ENCODE data around the gene LRP6. TPM values are rescaled to one million over a fixed set of nuclear protein-coding genes. Genes with fewer than 3 reads are reported as not detected.

LRP6 gene
- total RNA-seq, 2 experiments from 2014 or later, result 1.4 to 1.6 TPM

GRCh38 chr12:12107678-12108077 is 159.2 kb downstream of the LRP6 start:
- no peak overlapping the region for H3K27ac Mint-ChIP-seq
- CTCF ChIA-PET, result no interaction called here

GRCh38 chr12:12099102-12099501 is 167.7 kb downstream of the LRP6 start:
- POLR2A ChIA-PET, result no interaction called here
- Mint-ChIP-seq H3K4me1 (no peaks in the 10 kb centered on the region), H3K4me3 (no peak overlapping the region), H3K27me3 (no peaks in the 10 kb centered on the region), H3K27ac (no peak overlapping the region), H3K9me3 (peaks cover 2% of the 10 kb centered on the region), H3K36me3 (ENCODE audit: low read depth) (peaks cover 24% of the 10 kb centered on the region)
- no peak for DNase-seq
- CTCF ChIA-PET, result no interaction called here

More at GRCh38 chr12:12107678-12108077, 159.2 kb downstream of the LRP6 start:
- Mint-ChIP-seq H3K9me3 (peaks cover 23% of the 10 kb centered on the region), H3K4me1 (peaks cover 2% of the 10 kb centered on the region), H3K36me3 (ENCODE audit: low read depth) (peaks cover 9% of the 10 kb centered on the region), H3K4me3 (no peak overlapping the region), H3K27me3 (peaks cover 4% of the 10 kb centered on the region)
- no peak for DNase-seq
- POLR2A ChIA-PET, result no interaction called here

- ChIA-PET CTCF (no interaction called here), POLR2A (no interaction called here)
- H3K36me3 Mint-ChIP-seq (ENCODE audit: low read depth), result peaks cover 24% of the 10 kb centered on the region
- H3K27ac Mint-ChIP-seq, result no peak overlapping the region
- DNase-seq, result no peak
- no peaks in the 10 kb centered on the region for H3K4me1 Mint-ChIP-seq
- peaks cover 2% of the 10 kb centered on the region for H3K9me3 Mint-ChIP-seq
- no peaks in the 10 kb centered on the region for H3K27me3 Mint-ChIP-seq
- no peak overlapping the region for H3K4me3 Mint-ChIP-seq
Measured at GRCh38 chr12:12098691-12099015, 168.2 kb downstream of the LRP6 start.

- H3K36me3 Mint-ChIP-seq (ENCODE audit: low read depth), result peaks cover 24% of the 10 kb centered on the region
- no peak for DNase-seq
- peaks cover 2% of the 10 kb centered on the region for H3K9me3 Mint-ChIP-seq
- H3K27me3 Mint-ChIP-seq, result no peaks in the 10 kb centered on the region
- H3K27ac Mint-ChIP-seq, result no peak overlapping the region
- H3K4me3 Mint-ChIP-seq, result no peak overlapping the region
- CTCF ChIA-PET, result no interaction called here
- POLR2A ChIA-PET, result no interaction called here
- H3K4me1 Mint-ChIP-seq, result no peaks in the 10 kb centered on the region
Measured at GRCh38 chr12:12097891-12098690, 168.8 kb downstream of the LRP6 start.

- Mint-ChIP-seq H3K27ac (no peak overlapping the region), H3K36me3 (ENCODE audit: low read depth) (peaks cover 19% of the 10 kb centered on the region), H3K27me3 (no peaks in the 10 kb centered on the region), H3K9me3 (peaks cover 2% of the 10 kb centered on the region), H3K4me3 (no peak overlapping the region), H3K4me1 (no peaks in the 10 kb centered on the region)
- POLR2A ChIA-PET, result no interaction called here
- CTCF ChIA-PET, result interaction anchor here (0.6 to 1.2 kb wide), 4 partner anchors 100 to 1395 kb away, joined by 3 to 5 read pairs (median 3); no protein-coding TSS in a partner anchor
- no peak for DNase-seq
Measured at GRCh38 chr12:12095021-12095420, 171.8 kb downstream of the LRP6 start.

GRCh38 chr12:12094481-12094880 is 172.4 kb downstream of the LRP6 start:
- CTCF ChIA-PET, result interaction anchor here (0.6 to 1.2 kb wide), 4 partner anchors 99 to 1395 kb away, joined by 3 to 5 read pairs (median 3); no protein-coding TSS in a partner anchor
- Mint-ChIP-seq H3K9me3 (peaks cover 2% of the 10 kb centered on the region), H3K4me3 (no peak overlapping the region), H3K27ac (no peak overlapping the region), H3K36me3 (ENCODE audit: low read depth) (peaks cover 17% of the 10 kb centered on the region), H3K27me3 (no peaks in the 10 kb centered on the region), H3K4me1 (no peaks in the 10 kb centered on the region)
- POLR2A ChIA-PET, result no interaction called here
- DNase-seq, result no peak

- H3K9me3 Mint-ChIP-seq, result peaks cover 4% of the 10 kb centered on the region
- DNase-seq, result no peak
- H3K27ac Mint-ChIP-seq, result no peak overlapping the region
- H3K27me3 Mint-ChIP-seq, result no peaks in the 10 kb centered on the region
- CTCF ChIA-PET, result no interaction called here
- POLR2A ChIA-PET, result no interaction called here
- H3K36me3 Mint-ChIP-seq (ENCODE audit: low read depth), result peaks cover 15% of the 10 kb centered on the region
- no peak overlapping the region for H3K4me3 Mint-ChIP-seq
- no peaks in the 10 kb centered on the region for H3K4me1 Mint-ChIP-seq
Measured at GRCh38 chr12:12091977-12092663, 174.7 kb downstream of the LRP6 start.

- CTCF ChIA-PET, result no interaction called here
- H3K4me1 Mint-ChIP-seq, result no peaks in the 10 kb centered on the region
- peaks cover 15% of the 10 kb centered on the region for H3K36me3 Mint-ChIP-seq (ENCODE audit: low read depth)
- POLR2A ChIA-PET, result no interaction called here
- no peak overlapping the region for H3K4me3 Mint-ChIP-seq
- no peak overlapping the region for H3K27ac Mint-ChIP-seq
- DNase-seq, result no peak
- peaks cover 4% of the 10 kb centered on the region for H3K9me3 Mint-ChIP-seq
- H3K27me3 Mint-ChIP-seq, result no peaks in the 10 kb centered on the region
Measured at GRCh38 chr12:12091071-12091470, 175.8 kb downstream of the LRP6 start.

GRCh38 chr12:12088761-12089160 is 178.1 kb downstream of the LRP6 start:
- no peak overlapping the region for H3K4me3 Mint-ChIP-seq
- H3K27me3 Mint-ChIP-seq, result no peaks in the 10 kb centered on the region
- H3K27ac Mint-ChIP-seq, result no peak overlapping the region
- no peaks in the 10 kb centered on the region for H3K4me1 Mint-ChIP-seq
- ChIA-PET CTCF (no interaction called here), POLR2A (no interaction called here)
- peaks cover 2% of the 10 kb centered on the region for H3K9me3 Mint-ChIP-seq
- H3K36me3 Mint-ChIP-seq (ENCODE audit: low read depth), result peaks cover 4% of the 10 kb centered on the region
- DNase-seq, result no peak

- Mint-ChIP-seq H3K27ac (no peak overlapping the region), H3K36me3 (ENCODE audit: low read depth) (peaks cover 4% of the 10 kb centered on the region), H3K9me3 (peaks cover 2% of the 10 kb centered on the region), H3K4me1 (no peaks in the 10 kb centered on the region), H3K4me3 (no peak overlapping the region), H3K27me3 (no peaks in the 10 kb centered on the region)
- DNase-seq, result no peak
- POLR2A ChIA-PET, result no interaction called here
- CTCF ChIA-PET, result no interaction called here
Measured at GRCh38 chr12:12088147-12088546, 178.7 kb downstream of the LRP6 start.

GRCh38 chr12:12087693-12088034 is 179.2 kb downstream of the LRP6 start:
- no peaks in the 10 kb centered on the region for H3K4me1 Mint-ChIP-seq
- ChIA-PET CTCF (no interaction called here), POLR2A (no interaction called here)
- H3K36me3 Mint-ChIP-seq (ENCODE audit: low read depth), result peaks cover 4% of the 10 kb centered on the region
- H3K9me3 Mint-ChIP-seq, result peaks cover 2% of the 10 kb centered on the region
- DNase-seq, result no peak
- H3K27me3 Mint-ChIP-seq, result no peaks in the 10 kb centered on the region
- H3K27ac Mint-ChIP-seq, result no peak overlapping the region
- no peak overlapping the region for H3K4me3 Mint-ChIP-seq

- Mint-ChIP-seq H3K9me3 (peaks cover 2% of the 10 kb centered on the region), H3K27ac (no peak overlapping the region), H3K36me3 (ENCODE audit: low read depth) (peaks cover 4% of the 10 kb centered on the region), H3K27me3 (no peaks in the 10 kb centered on the region), H3K4me1 (no peaks in the 10 kb centered on the region), H3K4me3 (no peak overlapping the region)
- DNase-seq, result no peak
- ChIA-PET CTCF (no interaction called here), POLR2A (no interaction called here)
Measured at GRCh38 chr12:12086973-12087692, 179.7 kb downstream of the LRP6 start.

- no peaks in the 10 kb centered on the region for H3K27me3 Mint-ChIP-seq
- peaks cover 3% of the 10 kb centered on the region for H3K4me1 Mint-ChIP-seq
- H3K9me3 Mint-ChIP-seq, result peaks cover 2% of the 10 kb centered on the region
- no peak overlapping the region for H3K4me3 Mint-ChIP-seq
- DNase-seq, result no peak
- ChIA-PET CTCF (interaction anchor here (1.1 kb wide), 1 partner anchor 9 kb away, joined by 4 read pairs; no protein-coding TSS in a partner anchor), POLR2A (no interaction called here)
- H3K36me3 Mint-ChIP-seq (ENCODE audit: low read depth), result peaks cover 4% of the 10 kb centered on the region
- no peak overlapping the region for H3K27ac Mint-ChIP-seq
Measured at GRCh38 chr12:12086362-12086761, 180.5 kb downstream of the LRP6 start.

All from activated CD4-positive, alpha-beta T cell treated with anti-CD3 and anti-CD28 coated beads, Interleukin-2, amount 10 ng/mL, durations not matched to agents 7 days and 5 days (primary cell).